Activated CD8-positive, alpha-beta memory T cell treated with anti-CD3 and anti-CD28 coated beads for 36 hours (primary cell): ENCODE measurements around the gene ARHGAP10. TPM values are rescaled to one million over a fixed set of nuclear protein-coding genes. Genes with fewer than 3 reads are reported as not detected.

ENCODE experiments used
- CTCF ChIA-PET: fragments of 350-600 bp; sonication (Branson Sonifier 250); formaldehyde crosslinking; loops from one replicate; lab custom pipeline; 2021; ENCODE audit warnings: antibody characterized with exemption; lab: Charles Lee
- POLR2A ChIA-PET: fragments of 350-600 bp; sonication (Branson Sonifier 250); formaldehyde crosslinking; loops from one replicate; lab custom pipeline; 2021; ENCODE audit warnings: antibody characterized with exemption; lab: Charles Lee
- total RNA-seq, 2 experiments: library from RNA; stranded (reverse); gene quantifications; one replicate each; pipeline ENCODE4 v1.2.3, GENCODE V29; 2021

The ARHGAP10 gene
- total RNA-seq, 2 experiments from 2014 or later: 8.7 to 9.5 TPM

DNA sequence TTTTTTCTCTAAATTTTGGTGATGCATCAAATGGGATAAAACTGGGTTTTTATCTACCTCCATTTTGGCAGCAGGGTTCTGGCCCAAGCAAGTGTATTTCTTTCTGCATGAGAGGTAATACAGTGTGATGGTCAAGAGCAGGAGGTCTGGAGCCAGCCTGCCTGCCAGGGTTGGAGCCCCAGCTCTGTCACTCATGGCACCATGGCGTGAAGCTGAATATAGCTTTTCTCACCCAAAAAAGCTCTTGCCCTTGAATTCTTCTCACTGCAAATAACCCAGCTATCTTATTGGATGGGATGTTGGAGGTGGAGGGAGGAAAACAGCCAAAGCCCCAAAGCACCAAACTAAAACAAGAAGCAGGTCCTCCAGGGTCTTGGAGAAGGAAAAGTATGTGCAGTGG is 218.4 kb downstream of the ARHGAP10 start:
- ChIA-PET POLR2A (no interaction called here), CTCF (interaction anchor here (0.6 kb wide), 1 partner anchor 154 kb away, joined by 3 read pairs; no protein-coding TSS in a partner anchor)

GRCh38 chr4:147950841-147951240 is 219.0 kb downstream of the ARHGAP10 start:
- ChIA-PET POLR2A (no interaction called here), CTCF (interaction anchor here (0.6 kb wide), 1 partner anchor 155 kb away, joined by 3 read pairs; no protein-coding TSS in a partner anchor)

DNA sequence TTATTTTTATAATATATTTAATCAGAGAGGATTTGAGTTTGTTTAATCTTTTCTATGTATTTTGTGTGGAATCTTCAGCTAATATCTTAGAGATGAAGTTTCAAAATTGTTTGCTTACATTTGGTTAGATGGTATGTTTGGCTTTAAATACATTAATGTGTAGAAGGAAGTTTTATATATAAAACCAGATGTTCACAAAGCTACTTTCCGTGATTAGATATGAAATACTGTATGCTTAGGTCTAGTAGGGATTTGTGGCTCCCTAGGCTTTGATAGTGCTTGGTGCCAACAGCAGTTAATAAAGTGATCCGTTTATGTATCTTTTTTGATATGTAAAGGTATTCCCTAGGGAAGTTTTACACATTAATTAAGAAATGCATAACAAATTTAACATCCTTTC is 223.0 kb downstream of the ARHGAP10 start:
- ChIA-PET POLR2A (no interaction called here), CTCF (no interaction called here)

DNA sequence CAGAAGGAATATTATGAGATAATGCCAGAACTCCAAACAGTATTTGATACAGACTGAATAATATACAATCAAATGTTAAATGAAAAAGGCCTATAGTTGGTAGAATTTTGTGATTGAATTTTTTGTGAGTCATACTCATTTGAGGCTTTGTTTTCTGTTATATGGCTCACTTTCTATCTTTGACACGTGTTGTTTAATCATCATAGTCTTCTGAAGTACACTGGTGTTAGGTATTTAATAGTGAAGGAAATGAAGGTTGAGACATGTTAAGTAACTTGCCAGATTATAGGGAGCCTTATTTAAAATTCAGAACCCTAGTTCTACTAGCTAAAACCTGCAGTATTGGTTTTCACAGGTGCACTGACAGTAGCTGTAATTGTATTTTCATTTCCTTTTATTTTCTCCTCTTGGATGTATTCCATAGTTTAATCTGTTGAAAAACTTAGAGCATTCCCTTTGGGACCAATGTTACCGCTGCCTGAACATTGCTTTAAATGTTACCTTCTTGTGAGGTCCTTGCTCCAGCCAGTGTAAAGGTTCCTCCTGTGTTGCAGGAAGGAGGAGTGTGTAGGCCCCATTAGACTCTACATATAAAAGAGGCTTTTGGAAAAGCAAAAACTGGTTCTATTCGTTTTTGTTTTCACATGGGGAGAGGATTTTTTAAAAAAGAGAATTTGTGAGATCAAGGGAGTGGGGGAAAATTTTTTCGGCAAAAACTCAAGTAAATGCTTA is 224.1 kb downstream of the ARHGAP10 start:
- CTCF ChIA-PET: no interaction called here
- POLR2A ChIA-PET: no interaction called here

GRCh38 chr4:147957446-147957845 is 225.6 kb downstream of the ARHGAP10 start:
- CTCF ChIA-PET: no interaction called here
- POLR2A ChIA-PET: no interaction called here

- POLR2A ChIA-PET: no interaction called here
- CTCF ChIA-PET: no interaction called here
Observed at GRCh38 chr4:147958057-147958456, 226.2 kb downstream of the ARHGAP10 start.

- POLR2A ChIA-PET: no interaction called here
Observed at GRCh38 chr4:147958489-147959065, 226.7 kb downstream of the ARHGAP10 start.

DNA sequence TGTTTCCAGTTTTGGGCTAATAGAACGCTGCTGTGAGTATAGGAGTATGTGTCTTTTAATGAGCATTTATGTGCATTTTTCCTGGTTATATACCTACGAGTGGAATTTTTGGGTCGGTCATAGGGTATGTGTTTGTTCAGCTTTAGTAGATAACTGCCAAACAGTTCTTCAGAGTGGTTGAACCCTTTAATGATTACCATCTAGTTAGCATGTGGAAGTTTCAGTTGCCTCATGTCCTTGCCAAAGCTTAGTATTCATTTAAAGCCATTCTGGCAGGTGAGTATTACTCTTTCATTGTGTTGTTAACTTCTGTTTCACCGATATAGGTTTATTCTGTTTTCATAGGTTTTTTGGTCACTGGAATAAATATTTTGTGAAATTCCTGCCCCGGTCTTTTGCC is 229.1 kb downstream of the ARHGAP10 start:
- CTCF ChIA-PET: no interaction called here
- POLR2A ChIA-PET: no interaction called here

More at GRCh38 chr4:147958489-147959065, 226.7 kb downstream of the ARHGAP10 start:
- CTCF ChIA-PET: no interaction called here

DNA sequence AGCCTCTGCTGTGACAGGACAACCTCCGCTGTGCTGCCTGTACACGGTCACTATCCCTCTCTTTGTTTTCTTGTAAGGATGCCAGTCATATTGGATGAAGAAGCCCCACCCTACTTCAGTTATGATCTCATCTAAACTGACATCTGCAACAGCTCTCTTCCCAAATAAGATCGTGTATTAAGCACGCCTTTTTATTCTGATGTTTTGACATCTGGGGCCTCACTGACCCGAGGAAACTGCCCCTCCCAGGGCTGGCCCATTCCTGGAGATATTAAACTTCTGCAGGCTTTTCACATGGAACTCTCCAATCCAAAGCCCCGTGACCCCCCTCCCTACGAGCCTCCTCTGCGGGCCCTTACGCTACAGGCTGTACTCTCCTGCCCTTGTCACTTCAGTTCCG is 232.0 kb downstream of the ARHGAP10 start:
- POLR2A ChIA-PET: no interaction called here
- CTCF ChIA-PET: no interaction called here

DNA sequence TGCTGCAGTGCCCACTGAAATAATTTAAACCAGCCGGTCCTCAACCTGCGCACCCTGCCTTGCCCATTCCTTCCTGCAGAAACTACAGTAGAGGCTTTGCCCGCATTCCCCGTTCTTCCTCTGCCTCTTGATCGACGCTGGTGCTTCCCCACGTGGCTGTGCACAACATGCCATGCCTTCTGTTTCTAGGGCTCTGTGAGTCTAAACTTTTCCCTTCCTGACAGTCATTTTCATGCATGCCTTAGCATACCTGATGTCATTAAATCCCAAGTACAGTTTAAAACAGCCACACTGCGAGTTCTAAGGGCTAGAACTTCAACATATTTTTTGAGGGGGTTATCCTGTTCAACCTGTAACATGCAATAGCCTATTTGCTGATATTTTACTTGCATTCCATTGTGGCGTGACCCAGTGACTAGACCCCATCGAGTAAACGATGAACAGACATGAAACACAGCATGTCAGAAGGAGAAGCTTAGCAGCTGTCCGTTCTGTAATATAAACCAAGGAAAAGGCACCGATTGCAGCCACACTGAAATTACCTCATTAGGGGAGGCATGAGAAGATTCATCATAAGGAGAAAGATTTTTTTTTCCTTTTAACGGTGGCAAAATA is 232.5 kb downstream of the ARHGAP10 start:
- POLR2A ChIA-PET: no interaction called here
- CTCF ChIA-PET: no interaction called here

GRCh38 chr4:147965056-147965455 is 233.2 kb downstream of the ARHGAP10 start:
- ChIA-PET CTCF (interaction anchor here (0.6 kb wide), 2 partner anchors 98 to 909 kb away, joined by 3 read pairs; no protein-coding TSS in a partner anchor), POLR2A (no interaction called here)

GRCh38 chr4:147965873-147966272 is 234.0 kb downstream of the ARHGAP10 start:
- ChIA-PET CTCF (interaction anchor here (0.6 kb wide), 2 partner anchors 99 to 908 kb away, joined by 3 read pairs; no protein-coding TSS in a partner anchor), POLR2A (no interaction called here)

- CTCF ChIA-PET: no interaction called here
- POLR2A ChIA-PET: no interaction called here
Observed at GRCh38 chr4:147968641-147969040, 236.8 kb downstream of the ARHGAP10 start.

- CTCF ChIA-PET: interaction anchor here (0.7 kb wide), 1 partner anchor 157 kb away, joined by 4 read pairs; no protein-coding TSS in a partner anchor
Observed at GRCh38 chr4:147969573-147970385, 237.9 kb downstream of the ARHGAP10 start.

DNA sequence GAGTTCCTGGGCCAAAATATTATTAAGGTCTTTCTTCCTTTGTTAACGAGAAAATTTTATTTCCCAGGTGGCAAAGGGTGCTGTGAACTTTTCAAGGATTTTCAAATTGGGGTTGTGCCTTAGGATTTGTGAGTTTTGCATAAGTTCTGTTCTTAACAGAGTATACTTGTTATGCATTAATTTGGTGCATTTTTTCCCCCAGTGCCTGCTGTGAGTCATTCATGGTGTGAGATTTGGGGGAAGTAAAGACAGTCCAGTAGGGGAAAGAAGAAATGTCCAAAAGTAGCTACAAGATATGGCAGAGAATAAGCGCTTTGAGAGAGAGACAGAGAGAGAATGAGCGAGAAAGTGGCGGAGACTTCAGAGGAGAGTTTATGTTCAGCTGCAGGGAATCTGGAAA is 239.2 kb downstream of the ARHGAP10 start:
- ChIA-PET POLR2A (no interaction called here), CTCF (no interaction called here)

More at GRCh38 chr4:147969573-147970385, 237.9 kb downstream of the ARHGAP10 start:
- POLR2A ChIA-PET: no interaction called here

DNA sequence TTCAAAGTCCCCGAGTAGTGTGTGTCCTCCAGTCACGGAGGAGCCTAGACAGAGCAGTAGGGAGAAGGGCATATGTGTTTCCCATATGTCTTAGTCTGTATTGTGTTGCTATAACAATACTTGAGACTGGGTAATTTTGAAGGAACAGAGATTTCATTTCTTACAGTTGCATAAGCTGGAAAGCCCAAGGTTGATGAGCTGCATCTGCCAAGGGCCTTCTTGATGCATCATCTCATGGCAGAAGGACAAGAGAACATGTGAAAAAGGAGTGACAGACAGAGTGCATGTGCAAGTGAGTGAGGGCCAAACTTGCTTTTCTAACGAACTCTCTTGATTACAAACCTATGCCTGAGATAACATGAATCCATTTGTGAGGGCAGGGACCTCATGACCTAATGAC is 243.4 kb downstream of the ARHGAP10 start:
- POLR2A ChIA-PET: no interaction called here
- CTCF ChIA-PET: no interaction called here

- CTCF ChIA-PET: no interaction called here
- POLR2A ChIA-PET: no interaction called here
Observed at GRCh38 chr4:147975933-147976928, 244.3 kb downstream of the ARHGAP10 start.

DNA sequence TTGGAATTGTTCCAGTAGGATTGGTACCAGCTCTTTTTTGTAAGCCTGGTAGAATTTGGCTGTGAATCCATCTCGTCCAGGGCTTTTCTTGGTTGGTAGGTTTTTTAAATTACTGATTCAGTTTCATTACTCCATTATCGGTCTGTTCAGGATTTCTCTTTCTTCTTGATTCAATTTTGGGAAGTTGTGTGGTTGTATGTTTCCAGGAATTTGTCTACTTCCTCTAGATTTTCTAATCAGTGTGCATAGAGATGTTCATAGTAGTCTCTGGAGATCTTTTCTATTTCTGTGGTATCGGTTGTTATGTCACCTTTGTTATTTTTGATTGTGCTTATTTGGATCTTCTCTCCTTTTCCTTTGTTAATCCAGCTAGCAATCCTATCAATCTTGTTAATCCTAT is 248.7 kb downstream of the ARHGAP10 start:
- ChIA-PET CTCF (no interaction called here), POLR2A (no interaction called here)
